H1 (cell line): ENCODE measurements around the gene EBF3. TPM values are rescaled to one million over a fixed set of nuclear protein-coding genes. Genes with fewer than 3 reads are reported as not detected.

Experiments used
- CTCF ChIA-PET: fragments of 300-600 bp; sonication (Branson Sonifier 250); formaldehyde crosslinking; loops from one replicate; lab custom pipeline; 2021; ENCODE audit not compliant: partially characterized antibody; lab: Charles Lee
- POLR2A ChIA-PET: fragments of 300-600 bp; sonication (Branson Sonifier 250); formaldehyde crosslinking; loops from one replicate; lab custom pipeline; 2021; ENCODE audit warnings: inconsistent platforms; ENCODE audit not compliant: partially characterized antibody; lab: Charles Lee
- DNase-seq, 2 experiments: peaks; one replicate each; pipeline versions ENCODE4 v3.0.0 to v3.0.0-alpha.2; 2010 to 2022; ENCODE audit warnings: low spot score in 2 of 2, low read depth in 1 of 2, mixed read lengths in 1 of 2
- FAIRE-seq: peaks from 2 replicates; lab custom pipeline; 2011; peaks lifted over from hg19 to GRCh38; lab: Jason Lieb, UNC
- H2AFZ ChIP-seq: 2 replicates; pipeline ENCODE4 v1.8.1; 2012; ENCODE audit warnings: low read length, inconsistent platforms
- H2AK5ac ChIP-seq: 2 replicates; pipeline ENCODE4 v1.6.1; 2013; ENCODE audit warnings: low read depth, low read length
- H2BK120ac ChIP-seq: replicated peaks from 2 replicates; pipeline ENCODE3; 2013; ENCODE audit warnings: low read depth, low read length, inconsistent platforms
- H2BK12ac ChIP-seq: 2 replicates; pipeline ENCODE4 v1.6.1; 2013; ENCODE audit warnings: low read depth, low read length
- H2BK15ac ChIP-seq: 2 replicates; pipeline ENCODE4 v1.6.1; 2013; ENCODE audit warnings: low read length
- H2BK20ac ChIP-seq: 2 replicates; pipeline ENCODE4 v1.6.1; 2013; ENCODE audit warnings: low read length
- H2BK5ac ChIP-seq: 2 replicates; pipeline ENCODE4 v1.6.1; 2013; ENCODE audit warnings: low read depth, low read length
- H3K14ac ChIP-seq: 2 replicates; pipeline ENCODE4 v1.6.1; 2013; ENCODE audit warnings: inconsistent platforms; ENCODE audit not compliant: insufficient read length
- H3K18ac ChIP-seq: 2 replicates; pipeline ENCODE4 v1.6.1; 2013; ENCODE audit warnings: low read length; ENCODE audit errors: extremely low read depth
- H3K23ac ChIP-seq: 2 replicates; pipeline ENCODE4 v1.6.1; 2013; ENCODE audit warnings: inconsistent platforms; ENCODE audit not compliant: insufficient read length
- H3K23me2 ChIP-seq: 2 replicates; pipeline ENCODE4 v1.6.1; 2013; ENCODE audit warnings: low read depth, low read length
- H3K27ac ChIP-seq: 2 replicates; pipeline ENCODE4 v1.6.1; 2011; ENCODE audit warnings: low read depth, low read length, inconsistent platforms
- H3K27me3 ChIP-seq, 4 experiments: replicated peaks in 1 of 4; 1 replicate in 1 of 4; 2 replicates in 3 of 4; pipeline versions ENCODE4 v1.6.1 to v1.8.1; 2011 to 2013; ENCODE audit warnings: low read length in 3 of 4, mild to moderate bottlenecking in 3 of 4, inconsistent platforms in 2 of 4, mixed read lengths in 2 of 4, moderate library complexity in 1 of 4; ENCODE audit not compliant: control insufficient read depth in 3 of 4, insufficient read depth in 3 of 4; ENCODE audit errors: extremely low read depth in 1 of 4
- H3K36me3 ChIP-seq, 4 experiments: 2 replicates each; pipeline versions ENCODE4 v1.6.1 to v1.8.1; 2011 to 2013; ENCODE audit warnings: mild to moderate bottlenecking in 4 of 4, low read length in 3 of 4, moderate library complexity in 2 of 4, control low read depth in 1 of 4, inconsistent platforms in 1 of 4; ENCODE audit not compliant: insufficient read depth in 4 of 4, control insufficient read depth in 2 of 4
- H3K4ac ChIP-seq: replicated peaks from 2 replicates; pipeline ENCODE3; 2013; ENCODE audit warnings: low read length, low read depth, mixed read lengths, inconsistent platforms; ENCODE audit not compliant: insufficient read length
- H3K4me1 ChIP-seq, 4 experiments: replicated peaks in 1 of 4; 1 replicate in 1 of 4; 2 replicates in 3 of 4; pipeline versions ENCODE4 v1.6.1 to v1.8.1; 2011 to 2013; ENCODE audit warnings: low read length in 3 of 4, inconsistent platforms in 2 of 4, mixed read lengths in 1 of 4; ENCODE audit not compliant: insufficient read depth in 4 of 4, control insufficient read depth in 3 of 4
- H3K4me2 ChIP-seq, 2 experiments: 2 replicates each; pipeline versions ENCODE4 v1.6.1 to v1.8.1; 2011 to 2013; ENCODE audit warnings: low read depth in 2 of 2, low read length in 2 of 2, control low read depth in 1 of 2, inconsistent platforms in 1 of 2, mild to moderate bottlenecking in 1 of 2; ENCODE audit not compliant: insufficient read depth in 1 of 2
- H3K4me3 ChIP-seq, 4 experiments: fragments of 200-600, 300-600 bp in 1 of 4; sonication (generic), shearing (Covaris generic), sonication (Bioruptor Twin) in 1 of 4; 2 replicates each; pipeline versions ENCODE4 v1.5.1 to v1.8.1; 2011 to 2016; ENCODE audit warnings: low read length in 4 of 4, low read depth in 3 of 4, control low read depth in 2 of 4, inconsistent platforms in 2 of 4, mild to moderate bottlenecking in 2 of 4, mixed read lengths in 1 of 4, moderate library complexity in 1 of 4; ENCODE audit not compliant: insufficient read depth in 2 of 4; ENCODE audit errors: extremely low read depth in 1 of 4
- H3K56ac ChIP-seq: replicated peaks from 2 replicates; pipeline ENCODE3; 2013; ENCODE audit warnings: low read depth, mild to moderate bottlenecking, mixed read lengths, low read length, inconsistent platforms; ENCODE audit not compliant: insufficient read length
- H3K79me1 ChIP-seq: 2 replicates; pipeline ENCODE4 v1.6.1; 2013; ENCODE audit warnings: low read depth, low read length, control low read depth
- H3K79me2 ChIP-seq, 2 experiments: 2 replicates each; pipeline versions ENCODE4 v1.6.1 to v1.8.1; 2012 to 2013; ENCODE audit warnings: low read length in 2 of 2, mild to moderate bottlenecking in 2 of 2, inconsistent platforms in 1 of 2; ENCODE audit not compliant: insufficient read depth in 2 of 2, control insufficient read depth in 1 of 2
- H3K9ac ChIP-seq, 4 experiments: replicated peaks in 1 of 4; 1 replicate in 1 of 4; 2 replicates in 3 of 4; pipeline versions ENCODE4 v1.6.1 to v1.8.1; 2011 to 2013; ENCODE audit warnings: low read depth in 3 of 4, low read length in 3 of 4, control low read depth in 2 of 4, mild to moderate bottlenecking in 2 of 4, moderate library complexity in 2 of 4, inconsistent platforms in 1 of 4; ENCODE audit errors: extremely low read depth in 1 of 4
- H3K9me3 ChIP-seq, 2 experiments: 2 replicates each; pipeline versions ENCODE4 v1.6.1 to v1.8.1; 2012 to 2013; ENCODE audit warnings: mild to moderate bottlenecking in 2 of 2, moderate library complexity in 2 of 2, control low read depth in 1 of 2, inconsistent platforms in 1 of 2, low read depth in 1 of 2, low read length in 1 of 2, mixed read lengths in 1 of 2; ENCODE audit not compliant: insufficient read depth in 2 of 2
- H4K20me1 ChIP-seq, 2 experiments: replicated peaks in 1 of 2; 2 replicates each; pipeline versions ENCODE3 to v1.8.1; 2011 to 2013; ENCODE audit warnings: inconsistent platforms in 2 of 2, low read length in 2 of 2, mild to moderate bottlenecking in 1 of 2; ENCODE audit not compliant: insufficient read depth in 2 of 2, control insufficient read depth in 1 of 2
- H4K5ac ChIP-seq: 2 replicates; pipeline ENCODE4 v1.6.1; 2013; ENCODE audit warnings: low read length, low read depth, mixed read lengths, inconsistent platforms; ENCODE audit not compliant: insufficient read length
- H4K8ac ChIP-seq: 2 replicates; pipeline ENCODE4 v1.8.0; 2013; ENCODE audit warnings: mild to moderate bottlenecking, moderate library complexity, low read length, inconsistent platforms; ENCODE audit not compliant: insufficient read depth; ENCODE audit errors: extremely low read depth
- H4K91ac ChIP-seq: replicated peaks from 2 replicates; pipeline ENCODE3; 2013; ENCODE audit warnings: low read length, mixed read lengths, inconsistent platforms; ENCODE audit not compliant: insufficient read length
- JUN ChIP-seq: IDR thresholded peaks from 2 replicates; pipeline ENCODE4 v1.6.1; 2011; ENCODE audit warnings: low read depth, mild to moderate bottlenecking, improper control_type of control experiment, low read length
- POLR2A ChIP-seq, 2 experiments: IDR thresholded peaks; 1 replicate in 1 of 2; 2 replicates in 1 of 2; pipeline ENCODE4 v1.6.1; 2011; ENCODE audit warnings: low read depth in 2 of 2, low read length in 2 of 2, mild to moderate bottlenecking in 2 of 2; ENCODE audit errors: control extremely low read depth in 1 of 2
- WGBS, 2 experiments: shearing (Covaris generic) in 1 of 2; methylation state at CpG; one replicate each; pipeline versions ENCODE4 v1.1.6 to v1.1.7; 2013 to 2015; ENCODE audit warnings: low lambda C conversion rate in 2 of 2, mixed read lengths in 2 of 2, inconsistent platforms in 1 of 2, low coverage in 1 of 2, missing lambda C conversion rate in 1 of 2; ENCODE audit not compliant: insufficient replicate concordance in 2 of 2, insufficient coverage in 1 of 2, insufficient read length in 1 of 2; ENCODE audit errors: extremely low coverage in 1 of 2, missing lambda C conversion rate in 1 of 2; 5-methylcytosine and 5-hydroxymethylcytosine counted together
- polyA plus RNA-seq, 7 experiments: library from polyadenylated mRNA; depleted of rRNA in 3 of 7; stranded (reverse) in 5 of 7; unstranded in 2 of 7; fragments of >200 nt in 5 of 7; fragments of 200-250 nt in 2 of 7; gene quantifications; 1 replicate in 5 of 7; 2 replicates in 1 of 7; 4 replicates in 1 of 7; pipeline versions ENCODE4 v1.2.1 to v1.2.3, GENCODE V29; 2011 to 2013; ENCODE audit warnings: missing spikeins in 2 of 7, mixed read lengths in 2 of 7
- total RNA-seq: library from RNA; stranded (reverse); fragmentation: NEBNext Ultra II Directional; extraction: Animal tissue kit (Norgen Biotek cat#: 25700); gene quantifications from 2 replicates; pipeline ENCODE4 v1.2.1, GENCODE V29; 2021

Gene EBF3
- total and polyA plus RNA-seq, 2 of the 8 experiments (the other 6 are each of a cell fraction or from before 2014, with no cell fraction given): 0.08 to 0.26 TPM

DNA sequence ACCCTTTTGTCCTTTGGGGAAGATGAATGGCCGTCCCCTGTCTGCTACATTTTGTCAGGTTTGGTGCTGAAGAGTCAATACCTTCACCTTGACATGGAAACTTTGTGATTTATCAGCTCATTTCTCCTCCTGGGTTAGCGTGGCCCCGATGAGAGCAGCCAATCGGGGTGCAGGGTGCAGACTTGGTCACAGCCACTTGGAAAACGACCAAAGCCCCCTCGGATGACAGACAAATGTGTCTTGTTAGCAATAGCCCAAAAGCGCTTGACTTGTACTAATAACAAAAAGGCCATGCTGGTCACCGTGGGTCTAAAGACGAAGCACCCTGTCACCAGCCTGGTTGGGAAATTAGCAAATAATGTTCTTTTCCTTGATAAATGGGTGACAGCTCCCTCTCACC is 103.7 kb downstream of the EBF3 start:
- Histone ChIP-seq H3K4me1 (peaks cover 0 to 7% (median 3%) of the 10 kb centered on the region in 4 experiments; a peak in 3 of 7 replicates), H2BK5ac (no peak overlapping the region), H3K4me3 (no peak overlapping the region), H4K20me1 (no peaks in the 10 kb centered on the region), H4K5ac (no peak overlapping the region), H3K79me2 (no peaks in the 10 kb centered on the region), H4K91ac (no peak overlapping the region), H2AK5ac (no peak overlapping the region), H3K23ac (no peak overlapping the region), H3K56ac (no peak overlapping the region), H3K18ac (no peak overlapping the region), H2AFZ (no peak overlapping the region), H3K79me1 (no peaks in the 10 kb centered on the region), H2BK12ac (no peak overlapping the region), H2BK120ac (no peak overlapping the region), H3K27me3 (0 out of 7 replicates have a peak, but pooled peaks cover 0 to 2% (median 0%) of the 10 kb centered on the region in 4 experiments), H3K23me2 (no peaks in the 10 kb centered on the region), H3K4ac (no peak overlapping the region), H2BK15ac (no peak overlapping the region), H3K4me2 (no peak overlapping the region), H2BK20ac (no peak overlapping the region), H3K9me3 (peaks cover 0 to 3% of the 10 kb centered on the region in 2 experiments; a peak in 1 of 4 replicates), H3K36me3 (no peaks in the 10 kb centered on the region), H3K27ac (no peak overlapping the region), H3K9ac (no peak overlapping the region), H4K8ac (no peak overlapping the region), H3K14ac (no peak overlapping the region)
- FAIRE-seq (no peak), DNase-seq (no peak)
- TF ChIP-seq POLR2A (IDR thresholded peaks at IDR 0.05; ENCODE audit: control extremely low read depth in 1 of 2, low read depth in 2 of 2, low read length in 2 of 2) (no peak), JUN (no peak)
- 89% methylated on average over 9 of the region's 9 CpGs; no CpG with 5 or more reads in 1 of the 2 experiments for WGBS, 2 experiments
- ChIA-PET POLR2A (no interaction called here), CTCF (interaction anchor here (0.8 kb wide), 1 partner anchor 198 kb away, joined by 3 read pairs; no protein-coding TSS in a partner anchor)
